ENCODE data around the gene PPP1R37.

GRCh38 chr19:45071969-45072790, 20.8 kb upstream of the PPP1R37 start:
- TF ChIP-seq CTCF (IDR thresholded peaks at IDR 0.05; ENCODE audit: poor library complexity, severe bottlenecking) (no peak), POLR2AphosphoS5 (IDR thresholded peaks at IDR 0.05) (no peak), REST (IDR thresholded peaks at IDR 0.05; ENCODE audit: borderline replicate concordance) (no peak), EZH2 (IDR thresholded peaks at IDR 0.05; ENCODE audit: borderline replicate concordance, insufficient read depth, low read length, poor library complexity, severe bottlenecking) (no peak)
